Measurements from ENCODE around the gene SGCD. TPM values are rescaled to one million over a fixed set of nuclear protein-coding genes. Genes with fewer than 3 reads are reported as not detected.

SGCD gene
- polyA plus RNA-seq, 1 of the 3 experiments (the other 2 are of a cell fraction): 0.87 TPM

- TF ChIP-seq REST (IDR thresholded peaks at IDR 0.05; ENCODE audit: low read depth, low read length) (no peak), TCF12 (IDR thresholded peaks at IDR 0.05) (peak; percentile 22; the same call in 1 of the 2 replicates), EP300 (IDR thresholded peaks at IDR 0.05; ENCODE audit: borderline replicate concordance in 1 of 2, low read depth in 1 of 2, low read length in 1 of 2) (peak in 1 of 2 experiments; percentile 86; a peak in 2 of 4 replicates), IRF3 (IDR thresholded peaks at IDR 0.05; ENCODE audit: low read depth, low read length) (no peak)
These were observed 170.8 kb downstream of the SGCD start (continued) for GRCh38 chr5:156497804-156498208.

GRCh38 chr5:156498226-156498980, 171.4 kb downstream of the SGCD start:
- 23% methylated on average over 7 of the region's 7 CpGs for WGBS (ENCODE audit: low lambda C conversion rate)
- no peak overlapping the region for H3K9ac ChIP-seq
- H3K79me2 ChIP-seq (ENCODE audit: insufficient read depth): no peaks in the 10 kb centered on the region
- H3K9me2 ChIP-seq: no peaks in the 10 kb centered on the region
- no peak for TF ChIP-seq SIN3A (IDR thresholded peaks at IDR 0.05; ENCODE audit: borderline replicate concordance, low read depth, low read length)
- no peak for TF ChIP-seq TEAD4 (IDR thresholded peaks at IDR 0.05; ENCODE audit: borderline replicate concordance, insufficient read depth)
- TF ChIP-seq CHD2 (IDR thresholded peaks at IDR 0.05; ENCODE audit: low read length, partially characterized antibody): no peak
- TF ChIP-seq FOXM1 (IDR thresholded peaks at IDR 0.05; ENCODE audit: low read depth): no peak
- TF ChIP-seq JUND (IDR thresholded peaks at IDR 0.05): no peak
- TF ChIP-seq GATA2 (CRISPR knock-in tag; IDR thresholded peaks at IDR 0.05): no peak
- no peak for TF ChIP-seq RCOR1 (IDR thresholded peaks at IDR 0.05; ENCODE audit: low read length)
- no peak for TF ChIP-seq EZH2phosphoT487 (IDR thresholded peaks at IDR 0.05; ENCODE audit: borderline replicate concordance, low read depth)
- no peak for TF ChIP-seq RAD21 (IDR thresholded peaks at IDR 0.05; ENCODE audit: low read length)
- no peak for TF ChIP-seq PBX3 (IDR thresholded peaks at IDR 0.05)
- TF ChIP-seq TAF1 (IDR thresholded peaks at IDR 0.05; ENCODE audit: borderline replicate concordance, low read depth, low read length): no peak
- TF ChIP-seq REST (IDR thresholded peaks at IDR 0.05; ENCODE audit: low read depth, low read length): no peak
- no peaks in the 10 kb centered on the region for H3K36me3 ChIP-seq (replicated peaks in 1 of 2; ENCODE audit: control insufficient read depth in 1 of 2, insufficient read depth in 2 of 2, low read length in 1 of 2)
- no peaks in the 10 kb centered on the region for H3K27me3 ChIP-seq (ENCODE audit: insufficient read depth)
- H3K27ac ChIP-seq (ENCODE audit: low read depth in 2 of 2, low read length in 1 of 2): peak overlapping the region in 1 of 2 experiments; percentile 62; a peak in 1 of 4 replicates
- H3F3A ChIP-seq (replicated peaks; ENCODE audit: insufficient read depth): no peaks in the 10 kb centered on the region
- no peaks in the 10 kb centered on the region for H3K9me3 ChIP-seq
- ChIA-PET CTCF (no interaction called here), POLR2A (no interaction called here)
- no peaks in the 10 kb centered on the region for H4K20me1 ChIP-seq (ENCODE audit: insufficient read depth)
- H2AFZ ChIP-seq (ENCODE audit: low read depth): no peak overlapping the region
- no peak overlapping the region for H3K4me3 ChIP-seq (ENCODE audit: low read depth in 2 of 2, low read length in 1 of 2)
- no peak for DNase-seq
- H3K4me1 ChIP-seq (ENCODE audit: control insufficient read depth in 1 of 2, insufficient read depth in 2 of 2, low read depth in 1 of 2, low read length in 1 of 2): peaks cover 0 to 4% of the 10 kb centered on the region in 2 experiments; a peak in 2 of 4 replicates
- no peak overlapping the region for H3K4me2 ChIP-seq

Measured in SK-N-SH (cell line).